ENCODE data around the gene SERINC5. TPM values are rescaled to one million over a fixed set of nuclear protein-coding genes. Genes with fewer than 3 reads are reported as not detected.

The SERINC5 gene
- total and polyA plus RNA-seq, 2 donors (not counting 3 experiments of a cell fraction or from before 2014, with no cell fraction given), result 3.2 to 10.1 TPM

GRCh38 chr5:80189201-80189600 lies 66.6 kb downstream of the SERINC5 start:
- Histone ChIP-seq H3K9me1 (replicated peaks; ENCODE audit: control insufficient read depth, extremely low read depth, insufficient read depth, low read length) (no peaks in the 10 kb centered on the region), H3K9ac (replicated peaks; ENCODE audit: extremely low read depth, insufficient read depth, low read length) (no peak overlapping the region), H4K20me1 (replicated peaks; ENCODE audit: control insufficient read depth, extremely low read depth, insufficient read depth, low read length) (no peaks in the 10 kb centered on the region), H3K27me3 (ENCODE audit: control insufficient read depth in 2 of 2, insufficient read depth in 2 of 2, low read length in 2 of 2) (no peaks in the 10 kb centered on the region), H3K9me3 (replicated peaks; ENCODE audit: control insufficient read depth, insufficient read depth, low read length) (no peaks in the 10 kb centered on the region), H3K4me3 (replicated peaks in 1 of 3; ENCODE audit: insufficient read depth in 1 of 3, low read depth in 1 of 3, low read length in 3 of 3) (no peak overlapping the region), H3K27ac (ENCODE audit: insufficient read depth, low read depth, low read length) (no peak overlapping the region), H3K4me1 (ENCODE audit: control insufficient read depth, extremely low read depth, insufficient read depth, low read length) (no peaks in the 10 kb centered on the region), H3K4me2 (ENCODE audit: insufficient read depth, low read length) (no peak overlapping the region), H2AFZ (ENCODE audit: low read depth, low read length) (no peak overlapping the region), H3K79me2 (ENCODE audit: control insufficient read depth, insufficient read depth, low read length) (no peaks in the 10 kb centered on the region), H3K36me3 (ENCODE audit: control insufficient read depth in 2 of 2, extremely low read depth in 1 of 2, insufficient read depth in 2 of 2, low read length in 2 of 2) (no peaks in the 10 kb centered on the region)
- BruUV-seq (replicated peaks), result no TSS peak
- CTCF ChIA-PET, result no interaction called here
- dilution Hi-C loops (cut with MboI; ENCODE audit: extremely low pct_ligation_motif_present, low sequenced_read_pairs) (no loop called here), intact Hi-C loops (cut with micrococcal nuclease) (no loop called here)
- no peak for DNase-seq (ENCODE audit: low read depth, low spot score)
- no peak for FAIRE-seq
- TF ChIP-seq GATA2 (IDR thresholded peaks at IDR 0.05; ENCODE audit: insufficient read depth, insufficient read length, low read depth, low read length) (no peak), MAX (IDR thresholded peaks at IDR 0.05; ENCODE audit: insufficient read depth, insufficient read length) (no peak), FOS (IDR thresholded peaks at IDR 0.05; ENCODE audit: borderline replicate concordance, insufficient read depth, low read length) (no peak), CTCF (IDR thresholded peaks at IDR 0.05; ENCODE audit: extremely low read depth in 1 of 2, insufficient read depth in 1 of 2, low read depth in 1 of 2, low read length in 2 of 2) (no peak), EZH2 (IDR thresholded peaks at IDR 0.05; ENCODE audit: borderline replicate concordance, low read depth, low read length, severe bottlenecking) (no peak), JUN (IDR thresholded peaks at IDR 0.05; ENCODE audit: borderline replicate concordance, insufficient read depth, insufficient read length, low read depth) (no peak), POLR2A (IDR thresholded peaks at IDR 0.05; ENCODE audit: low read depth, low read length) (no peak), MYC (IDR thresholded peaks at IDR 0.05; ENCODE audit: low read depth, low read length) (no peak), POLR2AphosphoS5 (IDR thresholded peaks at IDR 0.05; ENCODE audit: insufficient read depth, low read depth, low read length) (no peak)
- POLR2A ChIA-PET, result no interaction called here

All from endothelial cell of umbilical vein (primary cell).